ENCODE data around the gene ASXL1. TPM values are rescaled to one million over a fixed set of nuclear protein-coding genes. Genes with fewer than 3 reads are reported as not detected.
A peak's percentile ranks its signal among the peaks of the same experiment; 100 is the strongest.

Gene ASXL1
- total and polyA plus RNA-seq, 5 donors from 2014 or later: 15.0 to 314 (median 21.7) TPM

DNA sequence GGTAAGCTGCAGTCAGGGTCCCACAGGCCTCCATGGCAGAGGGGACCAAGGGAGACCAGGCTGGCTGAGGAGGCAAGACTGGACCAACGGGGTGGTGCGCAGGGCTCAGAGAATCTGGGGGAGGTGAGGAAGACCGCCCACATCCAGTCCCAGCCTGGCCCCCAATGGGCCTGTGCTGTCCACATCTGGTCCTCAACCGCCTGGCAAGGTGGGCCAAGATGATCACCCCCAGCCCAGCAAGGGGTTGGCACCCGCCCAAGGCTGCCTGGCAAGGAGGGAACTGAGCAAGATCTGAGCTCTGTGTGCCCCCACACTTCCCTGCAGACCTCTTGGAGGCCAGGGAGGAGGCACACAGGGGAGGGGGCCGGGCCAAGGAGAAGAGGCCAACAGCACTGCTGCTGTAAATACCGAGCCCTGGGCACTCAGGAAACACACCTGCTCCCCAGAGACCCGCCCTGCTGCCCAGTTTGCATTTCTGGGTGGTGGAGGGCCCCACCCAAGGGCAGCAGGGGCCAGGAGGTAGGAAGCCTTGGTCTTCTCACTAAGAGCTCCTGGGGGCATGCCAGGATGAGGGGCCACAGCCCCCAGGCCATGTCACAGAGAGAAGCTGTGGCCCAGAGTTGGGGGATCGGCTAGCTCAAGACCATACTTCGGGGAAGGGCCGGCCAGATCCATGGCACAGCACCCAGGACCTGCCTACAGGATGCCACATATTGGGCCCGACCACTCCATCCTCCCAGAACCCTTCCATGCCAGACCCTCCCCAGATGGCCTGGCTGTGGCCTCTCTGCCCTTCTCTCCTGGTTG, 109.6 kb downstream of the ASXL1 start:
- Mint-ChIP-seq H3K27me3 (no peaks in the 10 kb centered on the region), H3K4me1 (peaks cover 0 to 21% (median 4%) of the 10 kb centered on the region in 4 donors), H3K9me3 (no peaks in the 10 kb centered on the region), H3K27ac (peak overlapping the region in 1 of 3 donors; percentile 62), H3K4me3 (no peak overlapping the region), H3K36me3 (peaks cover 4% of the 10 kb centered on the region)
- no peaks in the 10 kb centered on the region for H3K4me1 ChIP-seq (ENCODE audit: control insufficient read depth, insufficient read depth, low read length, poor library complexity, severe bottlenecking)
- no peak overlapping the region for H3K27ac ChIP-seq (ENCODE audit: insufficient read depth, low read length, poor library complexity, severe bottlenecking)
- ATAC-seq (ENCODE audit: low read depth in 2 of 2): no peak
- no peak for DNase-seq
- H3K9me3 ChIP-seq (ENCODE audit: control insufficient read depth in 2 of 2, low read length in 2 of 2): no peaks in the 10 kb centered on the region
- H3K4me3 ChIP-seq (ENCODE audit: low read depth, low read length): no peak overlapping the region
- peaks cover 15% of the 10 kb centered on the region for H3K36me3 ChIP-seq (ENCODE audit: control insufficient read depth, insufficient read depth, low read length)
- H3K27me3 ChIP-seq (ENCODE audit: control insufficient read depth, insufficient read depth, low read length): no peaks in the 10 kb centered on the region

DNA sequence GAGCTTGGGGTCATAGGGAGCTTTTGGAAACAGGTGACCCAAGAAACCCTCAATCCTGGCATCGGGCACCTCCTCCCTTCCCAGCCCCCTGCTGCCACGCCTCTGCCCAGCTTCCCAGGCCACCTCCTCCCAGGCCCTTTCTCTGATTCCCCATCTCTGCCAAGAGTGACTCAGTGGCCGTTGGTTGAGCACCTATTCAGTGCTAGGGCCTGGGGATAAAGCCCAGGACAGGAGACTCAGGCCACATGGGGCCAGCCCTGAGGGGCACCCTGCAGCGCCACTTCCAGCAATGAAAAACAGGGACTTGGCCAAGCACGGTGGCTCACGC, 110.1 kb downstream of the ASXL1 start:
- Mint-ChIP-seq H3K4me3 (no peak overlapping the region), H3K27ac (no peak overlapping the region), H3K36me3 (peaks cover 4% of the 10 kb centered on the region), H3K9me3 (no peaks in the 10 kb centered on the region), H3K4me1 (peaks cover 0 to 21% (median 4%) of the 10 kb centered on the region in 4 donors), H3K27me3 (no peaks in the 10 kb centered on the region)
- no peak for DNase-seq
- H3K4me1 ChIP-seq (ENCODE audit: control insufficient read depth, insufficient read depth, low read length, poor library complexity, severe bottlenecking): no peaks in the 10 kb centered on the region
- peaks cover 15% of the 10 kb centered on the region for H3K36me3 ChIP-seq (ENCODE audit: control insufficient read depth, insufficient read depth, low read length)
- no peak overlapping the region for H3K4me3 ChIP-seq (ENCODE audit: low read depth, low read length)
- ATAC-seq (ENCODE audit: low read depth in 2 of 2): no peak
- H3K27me3 ChIP-seq (ENCODE audit: control insufficient read depth, insufficient read depth, low read length): no peaks in the 10 kb centered on the region
- H3K27ac ChIP-seq (ENCODE audit: insufficient read depth, low read length, poor library complexity, severe bottlenecking): no peak overlapping the region
- no peaks in the 10 kb centered on the region for H3K9me3 ChIP-seq (ENCODE audit: control insufficient read depth in 2 of 2, low read length in 2 of 2)

DNA sequence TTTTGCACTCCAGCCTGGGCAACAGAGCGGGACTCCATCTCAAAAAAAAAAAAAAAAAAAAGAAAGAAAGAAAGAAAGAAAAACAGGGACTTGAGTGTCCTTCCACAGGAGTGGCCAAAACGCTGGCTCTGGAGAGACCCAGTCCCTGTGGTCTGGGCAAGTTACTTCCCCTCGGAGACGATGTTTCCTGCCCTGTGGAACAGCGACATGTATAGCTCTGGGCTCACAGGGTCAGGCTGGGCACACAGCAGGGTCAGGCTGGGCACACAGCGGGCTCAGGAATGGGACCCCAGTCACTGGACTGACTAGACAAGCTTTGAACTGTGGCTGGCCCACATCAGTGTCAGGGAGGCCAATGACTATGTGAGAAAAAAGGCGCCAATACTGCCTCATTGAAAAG, 110.7 kb downstream of the ASXL1 start:
- no peaks in the 10 kb centered on the region for H3K9me3 ChIP-seq (ENCODE audit: control insufficient read depth in 2 of 2, low read length in 2 of 2)
- peaks cover 17% of the 10 kb centered on the region for H3K36me3 ChIP-seq (ENCODE audit: control insufficient read depth, insufficient read depth, low read length)
- no peak for DNase-seq
- Mint-ChIP-seq H3K27me3 (no peaks in the 10 kb centered on the region), H3K4me3 (no peak overlapping the region), H3K4me1 (peaks cover 0 to 23% (median 4%) of the 10 kb centered on the region in 4 donors), H3K27ac (no peak overlapping the region), H3K36me3 (peaks cover 4% of the 10 kb centered on the region), H3K9me3 (no peaks in the 10 kb centered on the region)
- no peaks in the 10 kb centered on the region for H3K27me3 ChIP-seq (ENCODE audit: control insufficient read depth, insufficient read depth, low read length)
- no peak for ATAC-seq (ENCODE audit: low read depth in 2 of 2)
- H3K4me3 ChIP-seq (ENCODE audit: low read depth, low read length): no peak overlapping the region
- no peaks in the 10 kb centered on the region for H3K4me1 ChIP-seq (ENCODE audit: control insufficient read depth, insufficient read depth, low read length, poor library complexity, severe bottlenecking)
- no peak overlapping the region for H3K27ac ChIP-seq (ENCODE audit: insufficient read depth, low read length, poor library complexity, severe bottlenecking)

DNA sequence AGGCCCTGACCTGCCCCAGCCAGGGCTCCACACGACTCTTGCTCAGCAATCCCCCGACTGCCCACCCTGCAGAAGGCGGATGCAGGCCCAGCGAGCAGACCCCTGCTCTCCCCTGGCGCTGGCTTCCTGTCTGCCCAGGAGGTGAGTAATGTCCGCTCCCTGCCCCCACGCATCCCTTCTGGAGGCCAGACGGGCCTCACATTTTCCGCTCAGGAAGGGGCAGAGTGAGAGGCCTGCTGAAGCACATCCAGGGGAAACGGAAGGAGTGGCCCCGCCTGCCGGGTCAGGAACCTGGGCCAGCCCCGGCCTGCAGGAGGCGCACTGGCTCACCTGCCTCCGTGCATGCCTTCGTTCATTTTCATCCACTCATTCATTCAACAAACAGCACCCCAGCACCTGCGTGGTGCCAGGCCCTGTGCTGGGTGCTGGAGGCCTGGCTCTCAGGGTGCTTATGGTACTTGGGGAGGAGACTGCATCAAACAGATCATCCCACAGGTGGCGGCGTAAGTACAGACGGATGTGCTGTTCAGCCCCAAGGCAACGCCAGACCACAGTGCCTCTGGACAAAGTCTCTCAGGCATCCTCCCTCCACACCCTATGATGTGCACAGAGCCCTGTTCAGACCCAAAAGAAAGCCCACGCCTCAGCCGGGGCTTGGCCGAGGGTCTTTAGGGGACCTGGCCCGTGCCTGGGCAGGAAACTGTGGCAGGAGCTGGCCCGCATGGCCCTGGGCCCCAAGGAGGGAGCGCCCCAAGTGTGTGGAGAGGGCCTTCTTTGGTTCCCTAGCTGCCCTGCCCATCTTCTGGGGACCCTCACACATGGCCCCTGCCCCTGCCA, 112.1 kb downstream of the ASXL1 start:
- H3K4me1 ChIP-seq (ENCODE audit: control insufficient read depth, insufficient read depth, low read length, poor library complexity, severe bottlenecking): no peaks in the 10 kb centered on the region
- Mint-ChIP-seq H3K4me3 (no peak overlapping the region), H3K27ac (peak overlapping the region in 2 of 3 donors; percentile 7 to 71), H3K9me3 (no peaks in the 10 kb centered on the region), H3K27me3 (no peaks in the 10 kb centered on the region), H3K36me3 (no peaks in the 10 kb centered on the region), H3K4me1 (peaks cover 0 to 20% (median 4%) of the 10 kb centered on the region in 4 donors)
- no peaks in the 10 kb centered on the region for H3K9me3 ChIP-seq (ENCODE audit: control insufficient read depth in 2 of 2, low read length in 2 of 2)
- ATAC-seq (ENCODE audit: low read depth in 2 of 2): peak in 1 of 2 donors; percentile 26
- no peak overlapping the region for H3K4me3 ChIP-seq (ENCODE audit: low read depth, low read length)
- no peak overlapping the region for H3K27ac ChIP-seq (ENCODE audit: insufficient read depth, low read length, poor library complexity, severe bottlenecking)
- DNase-seq: peak in 1 of 3 donors; percentile 50
- no peaks in the 10 kb centered on the region for H3K27me3 ChIP-seq (ENCODE audit: control insufficient read depth, insufficient read depth, low read length)
- H3K36me3 ChIP-seq (ENCODE audit: control insufficient read depth, insufficient read depth, low read length): peaks cover 27% of the 10 kb centered on the region

DNA sequence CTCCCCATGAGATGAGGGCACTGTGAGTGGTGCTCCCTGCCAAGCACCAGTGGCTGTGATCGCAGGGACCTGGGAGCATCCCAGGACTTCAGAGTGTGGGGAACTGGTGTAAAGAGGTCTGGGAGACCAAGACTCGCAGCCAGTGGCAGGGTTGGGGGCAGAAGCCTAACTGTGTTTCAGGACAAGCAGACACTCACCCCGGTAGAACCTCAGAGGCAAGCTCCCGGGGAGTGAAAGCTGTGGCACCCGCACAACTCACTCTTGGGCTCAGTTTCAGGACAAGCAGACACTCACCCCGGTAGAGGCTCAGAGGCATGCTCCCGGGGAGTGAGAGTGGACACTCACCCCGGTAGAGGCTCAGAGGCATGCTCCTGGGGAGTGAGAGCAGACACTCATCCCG, 112.8 kb downstream of the ASXL1 start:
- no peaks in the 10 kb centered on the region for H3K9me3 Mint-ChIP-seq
- H3K36me3 ChIP-seq (ENCODE audit: control insufficient read depth, insufficient read depth, low read length): peaks cover 27% of the 10 kb centered on the region
- no peak for DNase-seq
- no peak overlapping the region for H3K4me3 Mint-ChIP-seq
- no peak overlapping the region for H3K4me3 ChIP-seq (ENCODE audit: low read depth, low read length)
- peaks cover 0 to 23% (median 4%) of the 10 kb centered on the region in 4 donors for H3K4me1 Mint-ChIP-seq
- H3K9me3 ChIP-seq (ENCODE audit: control insufficient read depth in 2 of 2, low read length in 2 of 2): no peaks in the 10 kb centered on the region
- H3K27me3 Mint-ChIP-seq: no peaks in the 10 kb centered on the region
- no peak overlapping the region for H3K27ac Mint-ChIP-seq
- no peak overlapping the region for H3K27ac ChIP-seq (ENCODE audit: insufficient read depth, low read length, poor library complexity, severe bottlenecking)
- no peaks in the 10 kb centered on the region for H3K27me3 ChIP-seq (ENCODE audit: control insufficient read depth, insufficient read depth, low read length)
- H3K36me3 Mint-ChIP-seq: no peaks in the 10 kb centered on the region
- ATAC-seq (ENCODE audit: low read depth in 2 of 2): no peak
- no peaks in the 10 kb centered on the region for H3K4me1 ChIP-seq (ENCODE audit: control insufficient read depth, insufficient read depth, low read length, poor library complexity, severe bottlenecking)

DNA sequence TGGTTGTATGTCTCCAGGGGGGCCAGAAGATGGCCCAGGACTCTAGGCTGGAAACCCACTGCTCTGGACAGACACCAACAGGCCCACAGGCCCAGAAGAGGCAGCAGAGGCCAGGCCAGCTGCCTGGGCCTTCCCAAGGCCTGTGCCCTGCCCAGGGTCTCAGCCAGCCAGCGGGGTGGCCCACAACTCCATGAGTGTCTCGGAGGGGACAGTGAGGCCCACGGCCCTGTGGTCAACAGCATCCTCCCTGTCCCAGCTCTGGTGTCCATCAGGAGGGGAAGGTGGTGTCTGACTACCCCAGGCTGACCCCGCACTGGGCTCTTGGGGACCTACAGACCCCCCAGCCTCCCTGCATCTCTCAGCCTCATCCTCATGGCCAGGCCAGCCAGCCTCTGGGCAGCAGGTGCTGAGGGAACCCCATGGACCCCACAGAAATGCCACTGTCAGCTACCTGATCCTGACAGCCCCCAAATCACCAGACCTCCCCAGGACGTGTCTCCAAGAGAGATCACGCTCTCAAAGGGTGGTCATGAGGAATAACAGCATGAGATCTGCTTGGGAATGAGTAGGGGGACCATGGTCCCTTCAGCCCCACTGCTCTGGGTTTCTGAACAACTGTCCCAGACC, 114.6 kb downstream of the ASXL1 start:
- DNase-seq: no peak
- ATAC-seq (ENCODE audit: low read depth in 2 of 2): no peak
- Mint-ChIP-seq H3K27ac (no peak overlapping the region), H3K36me3 (no peaks in the 10 kb centered on the region), H3K27me3 (no peaks in the 10 kb centered on the region), H3K4me3 (no peak overlapping the region), H3K4me1 (peaks cover 0 to 41% (median 14%) of the 10 kb centered on the region in 4 donors), H3K9me3 (no peaks in the 10 kb centered on the region)
- no peaks in the 10 kb centered on the region for H3K9me3 ChIP-seq (ENCODE audit: control insufficient read depth in 2 of 2, low read length in 2 of 2)
- no peak overlapping the region for H3K4me3 ChIP-seq (ENCODE audit: low read depth, low read length)
- no peaks in the 10 kb centered on the region for H3K27me3 ChIP-seq (ENCODE audit: control insufficient read depth, insufficient read depth, low read length)
- no peak overlapping the region for H3K27ac ChIP-seq (ENCODE audit: insufficient read depth, low read length, poor library complexity, severe bottlenecking)
- H3K36me3 ChIP-seq (ENCODE audit: control insufficient read depth, insufficient read depth, low read length): peaks cover 25% of the 10 kb centered on the region
- H3K4me1 ChIP-seq (ENCODE audit: control insufficient read depth, insufficient read depth, low read length, poor library complexity, severe bottlenecking): peaks cover 5% of the 10 kb centered on the region

DNA sequence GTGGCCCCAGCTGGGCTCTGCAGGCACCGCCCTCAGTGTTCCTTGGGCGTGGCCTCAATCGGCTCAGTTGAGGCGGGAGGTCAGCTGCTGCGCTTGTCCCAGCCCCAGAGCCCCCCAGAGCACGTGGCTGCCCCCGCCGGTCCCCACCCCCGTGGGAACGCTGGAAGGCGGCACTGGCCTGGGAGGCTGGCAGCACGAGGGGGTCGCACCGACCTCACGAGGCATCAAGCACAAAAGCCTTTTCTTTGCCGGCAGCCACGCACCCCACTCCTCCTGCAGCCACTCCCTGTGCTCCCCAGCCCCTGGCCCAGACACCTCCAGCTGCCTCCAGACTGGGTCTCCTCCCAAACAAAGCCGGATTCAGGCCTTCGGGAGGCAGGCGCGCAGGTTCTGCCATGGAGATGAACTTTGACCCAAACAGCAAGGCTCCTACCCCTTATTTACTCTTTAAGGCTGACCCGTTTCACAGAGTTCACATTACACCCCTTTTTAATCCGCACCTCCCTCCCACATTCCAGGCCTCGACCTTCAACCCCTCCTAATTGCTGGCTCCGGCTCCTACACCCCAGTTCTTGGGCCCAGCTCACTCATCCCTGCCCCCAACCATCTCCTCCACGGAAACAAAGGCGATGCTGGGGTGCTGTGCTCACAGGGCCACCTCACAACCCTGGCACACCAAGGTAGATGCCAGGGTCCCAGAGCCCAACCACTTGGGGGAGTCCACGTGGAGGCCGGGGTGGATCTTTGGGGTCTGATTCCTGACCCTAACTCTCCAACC, 115.3 kb downstream of the ASXL1 start:
- H3K36me3 Mint-ChIP-seq: no peaks in the 10 kb centered on the region
- no peaks in the 10 kb centered on the region for H3K9me3 ChIP-seq (ENCODE audit: control insufficient read depth in 2 of 2, low read length in 2 of 2)
- DNase-seq (no peak), ATAC-seq (ENCODE audit: low read depth in 2 of 2) (no peak)
- H3K4me1 Mint-ChIP-seq: peaks cover 0 to 48% (median 20%) of the 10 kb centered on the region in 4 donors
- H3K27ac Mint-ChIP-seq: peak overlapping the region in 1 of 3 donors; percentile 63
- H3K27me3 ChIP-seq (ENCODE audit: control insufficient read depth, insufficient read depth, low read length): no peaks in the 10 kb centered on the region
- H3K9me3 Mint-ChIP-seq: no peaks in the 10 kb centered on the region
- H3K4me3 Mint-ChIP-seq: no peak overlapping the region
- peak overlapping the region; percentile 10 for H3K27ac ChIP-seq (ENCODE audit: insufficient read depth, low read length, poor library complexity, severe bottlenecking)
- H3K4me1 ChIP-seq (ENCODE audit: control insufficient read depth, insufficient read depth, low read length, poor library complexity, severe bottlenecking): peaks cover 10% of the 10 kb centered on the region
- peaks cover 25% of the 10 kb centered on the region for H3K36me3 ChIP-seq (ENCODE audit: control insufficient read depth, insufficient read depth, low read length)
- no peak overlapping the region for H3K4me3 ChIP-seq (ENCODE audit: low read depth, low read length)
- no peaks in the 10 kb centered on the region for H3K27me3 Mint-ChIP-seq

Measured in CD4-positive, CD25-positive, alpha-beta regulatory T cell (primary cell).